ENCODE data around the gene CD247. TPM values are rescaled to one million over a fixed set of nuclear protein-coding genes. Genes with fewer than 3 reads are reported as not detected.

Gene CD247
- total and polyA plus RNA-seq, 2 of the 13 experiments (the other 11 are each of a cell fraction or from before 2014, with no cell fraction given): 0.20 TPM; not detected in 1

DNA sequence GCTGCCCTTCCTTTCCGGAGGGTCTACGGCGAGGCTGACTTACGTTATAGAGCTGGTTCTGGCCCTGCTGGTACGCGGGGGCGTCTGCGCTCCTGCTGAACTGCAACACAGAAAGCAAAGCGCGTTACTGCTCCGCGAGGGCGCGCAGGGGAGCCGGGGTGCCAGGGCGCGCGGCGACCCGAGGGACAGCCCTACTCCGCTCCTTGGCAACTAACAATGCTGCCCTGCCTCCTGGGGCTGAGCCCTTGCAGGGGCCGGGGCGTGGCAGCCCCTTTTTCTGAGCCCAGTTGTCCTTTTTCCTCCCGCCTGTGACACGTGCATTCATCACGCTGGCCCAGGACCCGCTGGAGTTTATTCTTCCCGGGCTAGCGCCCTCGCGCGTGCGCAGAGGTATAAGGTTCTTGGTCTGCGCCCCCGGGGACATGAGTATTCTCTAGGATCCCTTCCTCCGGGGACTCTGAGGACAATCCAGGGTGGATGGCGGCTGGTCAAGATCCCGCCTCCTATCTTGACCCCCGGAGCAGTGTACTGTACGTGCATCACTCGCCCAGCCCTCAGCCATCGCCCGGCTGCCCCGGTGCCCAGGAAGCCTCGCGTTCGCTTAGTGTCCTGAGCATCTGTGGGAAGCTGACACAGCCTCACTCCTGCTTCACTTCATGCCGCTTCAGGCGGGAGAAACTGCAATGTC lies 78.9 kb downstream of the CD247 start (continued):
- peak; percentile 79 for TF ChIP-seq ZBTB14 (CRISPR knock-in tag; IDR thresholded peaks at IDR 0.05)
- no peak for TF ChIP-seq KDM2A (CRISPR knock-in tag; IDR thresholded peaks at IDR 0.05; ENCODE audit: borderline replicate concordance, low read depth)
- no peak for TF ChIP-seq ZNF720 (CRISPR knock-in tag; IDR thresholded peaks at IDR 0.05)
- 0 out of 2 replicates have a peak, but pooled peaks have one; percentile 68 for TF ChIP-seq ZNF563 (CRISPR knock-in tag; IDR thresholded peaks at IDR 0.05)
- TF ChIP-seq ZNF691 (CRISPR knock-in tag; IDR thresholded peaks at IDR 0.05; ENCODE audit: borderline replicate concordance, low read depth): no peak
- peak; percentile 51; the same call in 1 of the 2 replicates for TF ChIP-seq SALL1 (CRISPR knock-in tag; IDR thresholded peaks at IDR 0.05)
- TF ChIP-seq HES4 (CRISPR knock-in tag; IDR thresholded peaks at IDR 0.05; ENCODE audit: borderline replicate concordance): 0 out of 2 replicates have a peak, but pooled peaks have one; percentile 34
- TF ChIP-seq, protein P1, sequence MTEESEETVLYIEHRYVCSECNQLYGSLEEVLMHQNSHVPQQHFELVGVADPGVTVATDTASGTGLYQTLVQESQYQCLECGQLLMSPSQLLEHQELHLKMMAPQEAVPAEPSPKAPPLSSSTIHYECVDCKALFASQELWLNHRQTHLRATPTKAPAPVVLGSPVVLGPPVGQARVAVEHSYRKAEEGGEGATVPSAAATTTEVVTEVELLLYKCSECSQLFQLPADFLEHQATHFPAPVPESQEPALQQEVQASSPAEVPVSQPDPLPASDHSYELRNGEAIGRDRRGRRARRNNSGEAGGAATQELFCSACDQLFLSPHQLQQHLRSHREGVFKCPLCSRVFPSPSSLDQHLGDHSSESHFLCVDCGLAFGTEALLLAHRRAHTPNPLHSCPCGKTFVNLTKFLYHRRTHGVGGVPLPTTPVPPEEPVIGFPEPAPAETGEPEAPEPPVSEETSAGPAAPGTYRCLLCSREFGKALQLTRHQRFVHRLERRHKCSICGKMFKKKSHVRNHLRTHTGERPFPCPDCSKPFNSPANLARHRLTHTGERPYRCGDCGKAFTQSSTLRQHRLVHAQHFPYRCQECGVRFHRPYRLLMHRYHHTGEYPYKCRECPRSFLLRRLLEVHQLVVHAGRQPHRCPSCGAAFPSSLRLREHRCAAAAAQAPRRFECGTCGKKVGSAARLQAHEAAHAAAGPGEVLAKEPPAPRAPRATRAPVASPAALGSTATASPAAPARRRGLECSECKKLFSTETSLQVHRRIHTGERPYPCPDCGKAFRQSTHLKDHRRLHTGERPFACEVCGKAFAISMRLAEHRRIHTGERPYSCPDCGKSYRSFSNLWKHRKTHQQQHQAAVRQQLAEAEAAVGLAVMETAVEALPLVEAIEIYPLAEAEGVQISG (CRISPR knock-in tag; IDR thresholded peaks at IDR 0.05): peak; percentile 46
- 0 out of 2 replicates have a peak, but pooled peaks have one; percentile 53 for TF ChIP-seq FOXC1 (CRISPR knock-in tag; IDR thresholded peaks at IDR 0.05; ENCODE audit: borderline replicate concordance)
- 0 out of 2 replicates have a peak, but pooled peaks have one; percentile 39 for TF ChIP-seq ZGPAT (CRISPR knock-in tag; IDR thresholded peaks at IDR 0.05)
- TF ChIP-seq, protein P2, sequence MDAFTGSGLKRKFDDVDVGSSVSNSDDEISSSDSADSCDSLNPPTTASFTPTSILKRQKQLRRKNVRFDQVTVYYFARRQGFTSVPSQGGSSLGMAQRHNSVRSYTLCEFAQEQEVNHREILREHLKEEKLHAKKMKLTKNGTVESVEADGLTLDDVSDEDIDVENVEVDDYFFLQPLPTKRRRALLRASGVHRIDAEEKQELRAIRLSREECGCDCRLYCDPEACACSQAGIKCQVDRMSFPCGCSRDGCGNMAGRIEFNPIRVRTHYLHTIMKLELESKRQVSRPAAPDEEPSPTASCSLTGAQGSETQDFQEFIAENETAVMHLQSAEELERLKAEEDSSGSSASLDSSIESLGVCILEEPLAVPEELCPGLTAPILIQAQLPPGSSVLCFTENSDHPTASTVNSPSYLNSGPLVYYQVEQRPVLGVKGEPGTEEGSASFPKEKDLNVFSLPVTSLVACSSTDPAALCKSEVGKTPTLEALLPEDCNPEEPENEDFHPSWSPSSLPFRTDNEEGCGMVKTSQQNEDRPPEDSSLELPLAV (CRISPR knock-in tag; conservative IDR thresholded peaks at IDR 0.05; ENCODE audit: low read depth): 0 out of 2 replicates have a peak, but pooled peaks have one; percentile 41
- TF ChIP-seq ZNF780A (CRISPR knock-in tag; IDR thresholded peaks at IDR 0.05): 0 out of 2 replicates have a peak, but pooled peaks have one; percentile 48
- no peak for TF ChIP-seq AGO1 (IDR thresholded peaks at IDR 0.05; ENCODE audit: low read depth, low read length, poor library complexity, severe bottlenecking)
- TF ChIP-seq ZNF224 (CRISPR knock-in tag; IDR thresholded peaks at IDR 0.05): no peak
